Caco-2 (cell line): ENCODE measurements around the gene SEC14L5. TPM values are rescaled to one million over a fixed set of nuclear protein-coding genes. Genes with fewer than 3 reads are reported as not detected.

Experiments
- BruUV-seq: library from RNA; stranded (reverse); fragments of 400-500 nt; replicated peaks from 2 replicates; lab custom pipeline; 2021; lab: Mats Ljungman, UMichigan
- CTCF ChIA-PET: fragments of 300-600 bp; sonication (Branson Sonifier 250); formaldehyde crosslinking; loops from one replicate; lab custom pipeline; 2022; ENCODE audit warnings: antibody characterized with exemption; lab: Charles Lee
- POLR2A ChIA-PET: fragments of 300-600 bp; sonication (Branson Sonifier 250); formaldehyde crosslinking; loops from one replicate; lab custom pipeline; 2022; ENCODE audit warnings: antibody characterized with exemption; lab: Charles Lee
- DNase-seq, 2 experiments: peaks; one replicate each; pipeline versions ENCODE4 v3.0.0 to v3.0.0-alpha.2; 2020 to 2022
- H3K27me3 ChIP-seq: replicated peaks from 2 replicates; pipeline ENCODE4 v1.6.0; 2011; ENCODE audit warnings: low read length; ENCODE audit not compliant: control insufficient read depth, insufficient read depth
- H3K36me3 ChIP-seq: 2 replicates; pipeline ENCODE4 v1.5.1; 2011; ENCODE audit warnings: low read length; ENCODE audit not compliant: control insufficient read depth, insufficient read depth
- H3K4me1 ChIP-seq: fragments of 250-450 bp; sonication (Bioruptor Pico); 2 replicates; pipeline ENCODE4 v1.5.1; 2020; ENCODE audit warnings: mild to moderate bottlenecking
- H3K4me3 ChIP-seq: 2 replicates; pipeline ENCODE4 v1.5.1; 2011; ENCODE audit warnings: low read depth, mild to moderate bottlenecking, control low read depth, low read length
- H3K9me3 ChIP-seq: fragments of 250-450 bp; sonication (Bioruptor Pico); 2 replicates; pipeline ENCODE4 v1.5.1; 2020; ENCODE audit warnings: mild to moderate bottlenecking, moderate library complexity
- H3K27ac Mint-ChIP-seq: one replicate; pipeline ENCODE4 v1.8.0; 2022; ENCODE audit warnings: mixed read lengths; ENCODE audit not compliant: unreplicated experiment
- H3K27me3 Mint-ChIP-seq: one replicate; pipeline ENCODE4 v1.8.0; 2022; ENCODE audit warnings: mixed read lengths; ENCODE audit not compliant: insufficient read depth, unreplicated experiment
- H3K36me3 Mint-ChIP-seq: one replicate; pipeline ENCODE4 v1.8.0; 2022; ENCODE audit warnings: mild to moderate bottlenecking, mixed read lengths; ENCODE audit not compliant: insufficient read depth, unreplicated experiment
- H3K4me1 Mint-ChIP-seq: one replicate; pipeline ENCODE4 v1.8.0; 2022; ENCODE audit warnings: low read depth, mixed read lengths; ENCODE audit not compliant: unreplicated experiment
- H3K4me3 Mint-ChIP-seq: one replicate; pipeline ENCODE4 v1.8.0; 2022; ENCODE audit warnings: mild to moderate bottlenecking, moderate library complexity, mixed read lengths; ENCODE audit not compliant: unreplicated experiment
- H3K9me3 Mint-ChIP-seq: one replicate; pipeline ENCODE4 v1.8.0; 2022; ENCODE audit warnings: mixed read lengths; ENCODE audit not compliant: unreplicated experiment
- intact Hi-C: fragments of 100-400 bp; cut with micrococcal nuclease; formaldehyde crosslinking; loops from one replicate; pipeline ENCODE4 v1.10.0; 2022; ENCODE audit not compliant: unreplicated experiment
- total RNA-seq: library from RNA; stranded (reverse); gene quantifications from 2 replicates; pipeline ENCODE4 v1.2.3, GENCODE V29; 2022
- TF ChIP-seq, protein P1 (sequence below), 2 experiments: fragments of 200-600 bp in 1 of 2; IDR thresholded peaks; 1 replicate in 1 of 2; 2 replicates in 1 of 2; pipeline versions ENCODE4 v1.5.1 to v1.8.0; 2011 to 2022; ENCODE audit warnings: antibody characterized with exemption in 1 of 2, control low read depth in 1 of 2, inconsistent platforms in 1 of 2, low read depth in 1 of 2, low read length in 1 of 2, mild to moderate bottlenecking in 1 of 2, moderate library complexity in 1 of 2; ENCODE audit not compliant: insufficient read depth in 1 of 2, severe bottlenecking in 1 of 2, unreplicated experiment in 1 of 2

SEC14L5 gene
- total RNA-seq, 1 experiment from 2014 or later, result 0.14 TPM

GRCh38 chr16:5066511-5066910 is 108.4 kb downstream of the SEC14L5 start:
- intact Hi-C loops, result no loop called here
- no peaks in the 10 kb centered on the region for H3K4me1 Mint-ChIP-seq
- DNase-seq, result no peak
- Histone ChIP-seq H3K4me3 (no peak overlapping the region), H3K36me3 (no peaks in the 10 kb centered on the region), H3K4me1 (peaks cover 7% of the 10 kb centered on the region; the same call in 1 of the 2 replicates), H3K9me3 (peaks cover 3% of the 10 kb centered on the region; the same call in 1 of the 2 replicates), H3K27me3 (no peaks in the 10 kb centered on the region)
- no TSS peak for BruUV-seq
- TF ChIP-seq, protein P1, sequence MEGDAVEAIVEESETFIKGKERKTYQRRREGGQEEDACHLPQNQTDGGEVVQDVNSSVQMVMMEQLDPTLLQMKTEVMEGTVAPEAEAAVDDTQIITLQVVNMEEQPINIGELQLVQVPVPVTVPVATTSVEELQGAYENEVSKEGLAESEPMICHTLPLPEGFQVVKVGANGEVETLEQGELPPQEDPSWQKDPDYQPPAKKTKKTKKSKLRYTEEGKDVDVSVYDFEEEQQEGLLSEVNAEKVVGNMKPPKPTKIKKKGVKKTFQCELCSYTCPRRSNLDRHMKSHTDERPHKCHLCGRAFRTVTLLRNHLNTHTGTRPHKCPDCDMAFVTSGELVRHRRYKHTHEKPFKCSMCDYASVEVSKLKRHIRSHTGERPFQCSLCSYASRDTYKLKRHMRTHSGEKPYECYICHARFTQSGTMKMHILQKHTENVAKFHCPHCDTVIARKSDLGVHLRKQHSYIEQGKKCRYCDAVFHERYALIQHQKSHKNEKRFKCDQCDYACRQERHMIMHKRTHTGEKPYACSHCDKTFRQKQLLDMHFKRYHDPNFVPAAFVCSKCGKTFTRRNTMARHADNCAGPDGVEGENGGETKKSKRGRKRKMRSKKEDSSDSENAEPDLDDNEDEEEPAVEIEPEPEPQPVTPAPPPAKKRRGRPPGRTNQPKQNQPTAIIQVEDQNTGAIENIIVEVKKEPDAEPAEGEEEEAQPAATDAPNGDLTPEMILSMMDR (IDR thresholded peaks at IDR 0.05; ENCODE audit: insufficient read depth in 1 of 2, low read depth in 1 of 2, low read length in 1 of 2, severe bottlenecking in 1 of 2, unreplicated experiment in 1 of 2), result no peak
- peaks cover 2% of the 10 kb centered on the region for H3K36me3 Mint-ChIP-seq
- H3K4me3 Mint-ChIP-seq, result no peak overlapping the region
- H3K9me3 Mint-ChIP-seq, result no peaks in the 10 kb centered on the region
- no peak overlapping the region for H3K27ac Mint-ChIP-seq
- ChIA-PET POLR2A (no interaction called here), CTCF (interaction anchor here (1.2 kb wide), 1 partner anchor 25 kb away, joined by 3 read pairs; no protein-coding TSS in a partner anchor)
- H3K27me3 Mint-ChIP-seq, result peaks cover 7% of the 10 kb centered on the region

Other genes starting within 250 kb of the SEC14L5 start
- 27.4 and 28.1 TPM in 2 replicates for gene ANKS3, start 224.1 kb upstream of the SEC14L5 start, total RNA-seq
- gene DNAAF8, start 223.8 kb upstream of the SEC14L5 start, total RNA-seq, result 0.54 TPM in 1 of 2 replicates, not detected in the other
- gene ZNF500, start 191.2 kb upstream of the SEC14L5 start, total RNA-seq, result 12.9 and 13.3 TPM in 2 replicates
- gene SEPTIN12, start 170.0 kb upstream of the SEC14L5 start, total RNA-seq, result not detected in 2 replicates
- not detected in 2 replicates for gene SMIM22, start 163.0 kb upstream of the SEC14L5 start, total RNA-seq
- 18.2 and 19.0 TPM in 2 replicates for gene ROGDI, start 155.7 kb upstream of the SEC14L5 start, total RNA-seq
- gene GLYR1, start 111.0 kb upstream of the SEC14L5 start, total RNA-seq, result 112 and 117 TPM in 2 replicates
- gene UBN1, start 110.8 kb upstream of the SEC14L5 start, total RNA-seq, result 31.5 and 37.9 TPM in 2 replicates
- 61.5 and 68.1 TPM in 2 replicates for gene PPL, start 21.2 kb upstream of the SEC14L5 start, total RNA-seq
- 15.9 and 16.7 TPM in 2 replicates for gene NAGPA, start 75.6 kb downstream of the SEC14L5 start, total RNA-seq
- not detected in 2 replicates for gene C16orf89, start 107.6 kb downstream of the SEC14L5 start, total RNA-seq
- 39.2 and 42.0 TPM in 2 replicates for gene ALG1, start 113.5 kb downstream of the SEC14L5 start, total RNA-seq
- gene EEF2KMT, start 139.5 kb downstream of the SEC14L5 start, total RNA-seq, result 12.7 and 13.9 TPM in 2 replicates